H9 (cell line): ENCODE measurements around the gene TAF1C. TPM values are rescaled to one million over a fixed set of nuclear protein-coding genes. Genes with fewer than 3 reads are reported as not detected.

Source experiments
- DNase-seq: peaks from one replicate; pipeline ENCODE4 v3.0.0-alpha.2; 2017
- H2AFZ ChIP-seq: one replicate; pipeline ENCODE4 v1.6.1; 2013; ENCODE audit warnings: mild to moderate bottlenecking, low read length, control low read depth, moderate library complexity
- H2AK5ac ChIP-seq: 2 replicates; pipeline ENCODE4 v1.6.1; 2013; ENCODE audit warnings: low read length, control low read depth, mixed read lengths; ENCODE audit not compliant: insufficient read length
- H2BK120ac ChIP-seq: one replicate; pipeline ENCODE4 v1.6.1; 2013; ENCODE audit warnings: low read depth, mild to moderate bottlenecking, low read length, control low read depth, inconsistent platforms; ENCODE audit not compliant: poor library complexity, severe bottlenecking
- H2BK12ac ChIP-seq: 2 replicates; pipeline ENCODE4 v1.6.1; 2013; ENCODE audit warnings: low read length, control low read depth, mixed read lengths, low read depth; ENCODE audit not compliant: insufficient read length
- H2BK15ac ChIP-seq: 2 replicates; pipeline ENCODE4 v1.6.1; 2013; ENCODE audit warnings: low read depth, low read length, control low read depth
- H2BK20ac ChIP-seq: one replicate; pipeline ENCODE4 v1.6.1; 2013; ENCODE audit warnings: low read depth, mild to moderate bottlenecking, low read length, control low read depth, inconsistent platforms; ENCODE audit not compliant: poor library complexity, severe bottlenecking
- H2BK5ac ChIP-seq: 2 replicates; pipeline ENCODE4 v1.6.1; 2013; ENCODE audit warnings: low read length, control low read depth, mixed read lengths; ENCODE audit not compliant: insufficient read length
- H3K14ac ChIP-seq: 2 replicates; pipeline ENCODE4 v1.6.1; 2013; ENCODE audit warnings: low read length, control low read depth; ENCODE audit not compliant: insufficient read depth
- H3K18ac ChIP-seq: 2 replicates; pipeline ENCODE4 v1.6.1; 2013; ENCODE audit warnings: low read depth, mild to moderate bottlenecking, mixed read lengths, low read length, control low read depth; ENCODE audit not compliant: insufficient read length
- H3K23ac ChIP-seq: 2 replicates; pipeline ENCODE4 v1.6.1; 2013; ENCODE audit warnings: low read length, control low read depth, mixed read lengths, low read depth; ENCODE audit not compliant: insufficient read length
- H3K23me2 ChIP-seq: 2 replicates; pipeline ENCODE4 v1.6.1; 2013; ENCODE audit warnings: low read depth, mild to moderate bottlenecking, mixed read lengths, low read length, control low read depth; ENCODE audit not compliant: insufficient read length, poor library complexity, severe bottlenecking
- H3K27ac ChIP-seq: 2 replicates; pipeline ENCODE4 v1.5.1; 2013; ENCODE audit warnings: low read length, control low read depth, mixed read lengths, low read depth; ENCODE audit not compliant: insufficient read length
- H3K27me3 ChIP-seq: 2 replicates; pipeline ENCODE4 v1.6.1; 2013; ENCODE audit warnings: low read length, control low read depth, inconsistent platforms; ENCODE audit not compliant: insufficient read depth
- H3K4ac ChIP-seq: 2 replicates; pipeline ENCODE4 v1.6.1; 2013; ENCODE audit warnings: low read depth, mild to moderate bottlenecking, control low read depth, inconsistent platforms, low read length, moderate library complexity
- H3K4me1 ChIP-seq: 2 replicates; pipeline ENCODE4 v1.6.1; 2013; ENCODE audit warnings: low read length, control low read depth, inconsistent platforms; ENCODE audit not compliant: insufficient read depth
- H3K4me2 ChIP-seq: 2 replicates; pipeline ENCODE4 v1.6.1; 2013; ENCODE audit warnings: low read length, control low read depth, mixed read lengths; ENCODE audit not compliant: insufficient read length, insufficient read depth
- H3K56ac ChIP-seq: 2 replicates; pipeline ENCODE4 v1.6.1; 2013; ENCODE audit warnings: low read depth, mild to moderate bottlenecking, mixed read lengths, low read length, control low read depth; ENCODE audit not compliant: insufficient read length
- H3K79me1 ChIP-seq: 2 replicates; pipeline ENCODE4 v1.6.1; 2013; ENCODE audit warnings: low read depth, mild to moderate bottlenecking, moderate library complexity, low read length, control low read depth, inconsistent platforms; ENCODE audit not compliant: insufficient read depth, poor library complexity, severe bottlenecking
- H3K79me2 ChIP-seq: 2 replicates; pipeline ENCODE4 v1.6.1; 2013; ENCODE audit warnings: low read length, control low read depth, inconsistent platforms; ENCODE audit not compliant: insufficient read depth
- H3K9ac ChIP-seq: 2 replicates; pipeline ENCODE4 v1.6.1; 2013; ENCODE audit warnings: low read length, control low read depth, mixed read lengths; ENCODE audit not compliant: insufficient read length; ENCODE audit errors: extremely low read depth
- H3K9me3 ChIP-seq: one replicate; pipeline ENCODE4 v1.6.1; 2013; ENCODE audit warnings: low read depth, low read length, inconsistent platforms; ENCODE audit not compliant: control insufficient read depth
- H3T11ph ChIP-seq: one replicate; pipeline ENCODE4 v1.6.1; 2013; ENCODE audit warnings: mild to moderate bottlenecking, low read length, control low read depth, inconsistent platforms
- H4K20me1 ChIP-seq: one replicate; pipeline ENCODE4 v1.6.1; 2013; ENCODE audit not compliant: control insufficient read depth, insufficient read length, insufficient read depth
- H4K5ac ChIP-seq: 2 replicates; pipeline ENCODE4 v1.6.1; 2013; ENCODE audit warnings: low read depth, mild to moderate bottlenecking, mixed read lengths, low read length, control low read depth; ENCODE audit not compliant: insufficient read length
- H4K8ac ChIP-seq: replicated peaks from 2 replicates; pipeline ENCODE4 v1.6.1; 2013; ENCODE audit warnings: low read length, control low read depth, mixed read lengths, low read depth; ENCODE audit not compliant: insufficient read length
- H4K91ac ChIP-seq: 2 replicates; pipeline ENCODE4 v1.6.1; 2013; ENCODE audit warnings: low read depth, mild to moderate bottlenecking, moderate library complexity, mixed read lengths, low read length, control low read depth; ENCODE audit not compliant: insufficient read length
- H3K27ac Mint-ChIP-seq, 3 experiments: 2 replicates in 2 of 3; 3 replicates in 1 of 3; pipeline ENCODE4 v1.8.0; 2020 to 2021; ENCODE audit warnings: mixed read lengths in 3 of 3, mild to moderate bottlenecking in 1 of 3, moderate library complexity in 1 of 3
- H3K27me3 Mint-ChIP-seq: 2 replicates; pipeline ENCODE4 v1.8.0; 2021; ENCODE audit warnings: low read depth, mild to moderate bottlenecking, moderate library complexity, mixed read lengths
- H3K36me3 Mint-ChIP-seq, 3 experiments: 2 replicates in 2 of 3; 3 replicates in 1 of 3; pipeline ENCODE4 v1.8.0; 2020 to 2021; ENCODE audit warnings: low read depth in 3 of 3, mixed read lengths in 3 of 3; ENCODE audit not compliant: insufficient read depth in 1 of 3
- H3K4me1 Mint-ChIP-seq, 2 experiments: 2 replicates each; pipeline ENCODE4 v1.8.0; 2020; ENCODE audit warnings: mixed read lengths in 2 of 2
- H3K4me3 Mint-ChIP-seq, 2 experiments: 2 replicates in 1 of 2; 3 replicates in 1 of 2; pipeline ENCODE4 v1.8.0; 2020 to 2021; ENCODE audit warnings: mild to moderate bottlenecking in 2 of 2, mixed read lengths in 2 of 2, moderate library complexity in 1 of 2
- H3K9me3 Mint-ChIP-seq, 2 experiments: 2 replicates in 1 of 2; 3 replicates in 1 of 2; pipeline ENCODE4 v1.8.0; 2020; ENCODE audit warnings: mild to moderate bottlenecking in 2 of 2, mixed read lengths in 2 of 2, moderate library complexity in 1 of 2
- WGBS: extraction: QIAGEN DNeasy Blood & Tissue Kit; methylation state at CpG from one replicate; pipeline ENCODE4 v1.1.7; 2013; ENCODE audit warnings: missing lambda C conversion rate, low lambda C conversion rate, mixed read lengths; ENCODE audit not compliant: insufficient read length; ENCODE audit errors: extremely low coverage; 5-methylcytosine and 5-hydroxymethylcytosine counted together
- total RNA-seq: library from RNA; stranded (reverse); gene quantifications from 2 replicates; pipeline ENCODE4 v1.2.1, GENCODE V29; 2021
- TF ChIP-seq, protein P1 (sequence below): fragments of 200-600 bp; sonication (generic); conservative IDR thresholded peaks from 3 replicates; pipeline ENCODE4 v1.8.0; 2021; ENCODE audit warnings: antibody characterized with exemption, mild to moderate bottlenecking

TAF1C gene
- total RNA-seq, 1 experiment from 2014 or later = 78.6 TPM

DNA sequence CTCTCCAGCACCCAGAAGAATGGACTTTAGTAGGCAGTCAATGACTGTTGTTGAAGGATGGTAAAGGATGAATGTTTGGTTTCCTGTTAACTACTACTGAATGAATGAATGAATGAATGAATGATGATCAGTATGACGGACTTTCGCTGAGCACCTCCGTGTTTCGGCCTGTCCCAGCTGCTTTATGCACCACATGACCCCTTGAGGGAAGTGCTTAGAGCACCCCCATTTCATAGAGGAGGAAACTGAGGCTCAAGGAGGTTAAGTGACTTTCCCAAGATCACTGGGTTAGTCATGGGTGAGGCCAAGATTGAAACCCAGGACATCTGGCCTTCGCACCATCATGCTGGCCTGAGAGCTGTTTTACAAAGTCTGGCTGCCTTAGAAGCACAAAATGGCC, 46.1 kb upstream of the TAF1C start:
- H3K4me2 ChIP-seq = no peak overlapping the region
- Mint-ChIP-seq H3K27me3 (peaks cover 8% of the 10 kb centered on the region), H3K9me3 (no peaks in the 10 kb centered on the region), H3K4me1 (peaks cover 7 to 19% of the 10 kb centered on the region in 2 experiments), H3K27ac (no peak overlapping the region), H3K36me3 (no peaks in the 10 kb centered on the region), H3K4me3 (no peak overlapping the region)
- DNase-seq = no peak
- no CpG with 5 or more reads among the region's 5 CpGs for WGBS
- no peak overlapping the region for H3K4ac ChIP-seq
- H2BK120ac ChIP-seq = no peak overlapping the region
- no peak overlapping the region for H2BK5ac ChIP-seq
- H4K5ac ChIP-seq = no peak overlapping the region
- H4K8ac ChIP-seq = no peak overlapping the region
- no peaks in the 10 kb centered on the region for H3K27me3 ChIP-seq
- no peak overlapping the region for H4K91ac ChIP-seq
- no peaks in the 10 kb centered on the region for H3K4me1 ChIP-seq
- no peaks in the 10 kb centered on the region for H3K23me2 ChIP-seq
- no peaks in the 10 kb centered on the region for H3K79me2 ChIP-seq
- H3K56ac ChIP-seq = no peak overlapping the region
- no peak overlapping the region for H2AFZ ChIP-seq
- H3K18ac ChIP-seq = no peak overlapping the region
- no peak overlapping the region for H2AK5ac ChIP-seq
- H3K14ac ChIP-seq = no peak overlapping the region
- no peak overlapping the region for H2BK20ac ChIP-seq
- H2BK15ac ChIP-seq = no peak overlapping the region
- no peak overlapping the region for H3K9ac ChIP-seq
- H3T11ph ChIP-seq = no peak overlapping the region
- H4K20me1 ChIP-seq = no peaks in the 10 kb centered on the region
- no peak overlapping the region for H2BK12ac ChIP-seq
- H3K23ac ChIP-seq = no peak overlapping the region
- no peak overlapping the region for H3K27ac ChIP-seq
- H3K9me3 ChIP-seq = no peaks in the 10 kb centered on the region
- TF ChIP-seq, protein P1, sequence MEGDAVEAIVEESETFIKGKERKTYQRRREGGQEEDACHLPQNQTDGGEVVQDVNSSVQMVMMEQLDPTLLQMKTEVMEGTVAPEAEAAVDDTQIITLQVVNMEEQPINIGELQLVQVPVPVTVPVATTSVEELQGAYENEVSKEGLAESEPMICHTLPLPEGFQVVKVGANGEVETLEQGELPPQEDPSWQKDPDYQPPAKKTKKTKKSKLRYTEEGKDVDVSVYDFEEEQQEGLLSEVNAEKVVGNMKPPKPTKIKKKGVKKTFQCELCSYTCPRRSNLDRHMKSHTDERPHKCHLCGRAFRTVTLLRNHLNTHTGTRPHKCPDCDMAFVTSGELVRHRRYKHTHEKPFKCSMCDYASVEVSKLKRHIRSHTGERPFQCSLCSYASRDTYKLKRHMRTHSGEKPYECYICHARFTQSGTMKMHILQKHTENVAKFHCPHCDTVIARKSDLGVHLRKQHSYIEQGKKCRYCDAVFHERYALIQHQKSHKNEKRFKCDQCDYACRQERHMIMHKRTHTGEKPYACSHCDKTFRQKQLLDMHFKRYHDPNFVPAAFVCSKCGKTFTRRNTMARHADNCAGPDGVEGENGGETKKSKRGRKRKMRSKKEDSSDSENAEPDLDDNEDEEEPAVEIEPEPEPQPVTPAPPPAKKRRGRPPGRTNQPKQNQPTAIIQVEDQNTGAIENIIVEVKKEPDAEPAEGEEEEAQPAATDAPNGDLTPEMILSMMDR = no peak
- no peaks in the 10 kb centered on the region for H3K79me1 ChIP-seq
